Measurements from ENCODE around the gene ASB13.
"Not testable (repeated sequence)": the region's sequence is repeated elsewhere in the genome, so short reads cannot be mapped to it uniquely, and the experiment has no call there.

Gene ASB13

DNA sequence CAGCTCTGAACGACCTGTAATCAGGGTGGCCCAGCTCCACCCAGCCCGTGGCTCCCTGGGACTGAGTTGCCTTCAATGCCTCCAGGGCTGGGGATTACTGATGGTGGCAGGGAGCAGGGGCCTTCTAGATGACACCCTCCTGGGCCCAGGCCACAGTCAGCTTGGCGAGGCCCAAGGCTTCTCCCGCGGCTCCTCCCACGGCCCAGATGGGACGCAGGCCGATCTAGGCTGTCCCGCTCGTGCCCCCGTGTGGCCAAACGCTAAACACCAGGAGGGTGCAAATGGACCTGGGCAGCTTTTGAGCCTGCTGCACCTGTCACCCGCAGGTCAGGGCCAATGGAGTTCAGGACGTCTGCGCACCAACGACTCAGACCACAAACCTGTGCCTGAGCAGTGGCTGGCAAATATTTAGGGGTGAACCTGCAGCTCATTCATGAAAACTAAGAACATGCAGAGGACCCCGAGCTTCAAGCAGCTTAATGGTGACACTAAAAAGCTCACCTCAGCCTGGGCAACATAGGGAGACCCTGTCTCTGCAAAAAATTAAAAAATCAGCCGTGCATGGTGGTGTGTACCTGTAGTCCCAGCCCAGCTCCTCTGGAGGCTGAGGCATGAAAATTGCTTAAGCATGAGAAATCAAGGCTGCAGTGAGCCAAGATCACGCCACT lies 43.2 kb downstream of the ASB13 start:
- peak; percentile 79 for DNase-seq (ENCODE audit: low read depth)

- no peak for DNase-seq (ENCODE audit: low read depth)
These were observed 44.0 kb downstream of the ASB13 start for GRCh38 chr10:5622186-5622960.

- DNase-seq (ENCODE audit: low read depth): not testable (repeated sequence)
These were observed 45.0 kb downstream of the ASB13 start for GRCh38 chr10:5621371-5621770.

DNA sequence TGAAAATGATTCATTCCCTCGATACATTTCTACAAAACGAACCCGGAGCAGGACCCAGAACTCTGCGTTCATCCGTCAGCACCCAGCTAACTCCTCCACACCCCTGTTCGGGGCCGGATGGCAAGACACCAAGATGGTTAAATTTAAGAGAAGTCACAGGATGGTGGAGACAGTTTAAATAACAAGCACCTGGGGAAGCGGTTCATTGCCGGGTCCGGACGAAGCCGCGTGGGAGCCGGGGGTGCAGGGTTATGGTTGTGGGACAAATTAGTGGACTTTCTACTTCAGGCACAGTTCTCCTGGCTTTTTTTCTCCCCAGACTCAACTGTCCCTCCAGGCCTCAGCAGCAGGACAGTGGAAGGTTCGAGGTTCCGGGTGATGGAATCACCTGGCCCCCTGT lies 45.4 kb downstream of the ASB13 start:
- no peak for DNase-seq (ENCODE audit: low read depth)

- DNase-seq (ENCODE audit: low read depth): no peak
These were observed 46.1 kb downstream of the ASB13 start for GRCh38 chr10:5620223-5620721.

GRCh38 chr10:5619362-5620211 lies 46.8 kb downstream of the ASB13 start:
- DNase-seq (ENCODE audit: low read depth): no peak

DNA sequence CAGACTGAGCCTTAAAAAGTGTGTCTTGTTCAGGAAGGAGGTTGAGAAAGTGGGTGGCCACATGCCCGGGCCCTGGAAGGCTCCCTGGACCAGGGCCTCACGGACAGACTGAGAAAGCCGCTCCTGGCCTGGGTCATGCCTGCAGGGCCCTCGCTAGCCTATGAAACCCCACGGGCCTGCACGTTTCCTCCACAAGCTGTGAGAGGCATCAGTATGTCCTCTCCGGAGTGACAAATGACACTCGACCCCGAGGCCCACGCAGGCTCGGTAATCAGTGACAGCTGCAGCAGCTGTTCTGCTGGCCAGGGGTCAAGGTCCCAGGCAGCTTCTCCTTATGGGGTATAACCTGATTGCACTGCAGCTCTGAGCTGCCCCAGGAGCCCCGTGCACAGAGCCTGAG lies 47.6 kb downstream of the ASB13 start:
- DNase-seq (ENCODE audit: low read depth): no peak

DNA sequence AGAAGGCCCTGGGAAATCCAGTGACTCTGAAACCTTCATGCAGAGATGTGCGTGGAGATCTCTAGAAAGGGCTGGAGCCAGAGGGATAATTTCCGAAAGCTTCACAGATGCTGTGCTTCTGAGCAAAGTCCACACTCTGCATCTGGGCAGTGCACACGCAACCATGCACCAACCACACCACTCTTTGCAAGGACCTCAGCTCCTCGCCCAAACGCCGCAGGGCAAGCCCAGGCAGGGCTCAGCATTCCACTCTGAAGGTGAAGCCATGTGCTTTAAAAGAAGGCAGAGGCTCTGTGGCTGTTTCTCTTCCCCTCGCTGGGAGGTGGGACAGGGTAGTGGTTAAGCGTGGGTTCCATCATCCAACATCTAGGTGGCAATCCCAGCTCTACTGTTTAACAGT lies 48.4 kb downstream of the ASB13 start:
- DNase-seq (ENCODE audit: low read depth): no peak

DNA sequence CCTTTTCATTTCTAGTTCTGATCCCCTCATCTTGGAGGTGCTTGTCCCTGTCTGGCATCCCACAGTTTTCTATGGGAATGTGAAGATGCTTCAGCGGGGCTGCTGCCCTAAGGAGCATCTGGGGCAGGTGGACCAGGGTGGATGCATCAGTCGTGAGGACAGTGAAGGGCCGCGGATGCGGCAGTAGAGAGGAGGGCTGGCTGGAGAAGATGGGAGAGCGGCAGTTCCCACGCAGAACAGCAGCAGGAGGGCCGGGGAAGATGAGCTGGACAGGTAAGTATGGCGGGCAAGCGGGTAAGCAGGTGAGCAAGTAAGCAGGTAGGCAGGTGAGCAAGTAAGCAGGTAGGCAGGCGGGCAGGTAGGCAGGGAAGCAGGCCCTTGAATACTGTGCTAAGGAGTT lies 48.9 kb downstream of the ASB13 start:
- DNase-seq (ENCODE audit: low read depth): no peak

DNA sequence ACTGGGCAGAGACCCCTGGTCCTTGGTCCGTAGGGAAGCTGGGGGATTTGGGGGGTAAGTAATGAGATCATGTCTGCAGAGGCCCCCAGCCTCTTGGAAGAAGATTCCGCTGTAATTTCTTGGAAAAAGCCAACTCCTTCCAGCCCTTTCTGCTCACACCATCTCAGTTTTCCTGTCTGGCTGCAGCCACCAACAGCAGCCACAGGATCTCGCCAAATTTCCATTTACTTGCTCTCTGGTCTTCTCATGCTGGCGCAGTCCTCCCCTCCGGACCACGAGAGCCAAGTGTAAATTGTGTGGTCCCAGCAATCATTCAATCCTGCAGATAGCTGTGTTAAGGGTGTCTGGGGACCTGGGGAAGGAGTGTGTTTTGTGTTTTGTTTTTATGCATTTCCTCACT lies 49.6 kb downstream of the ASB13 start:
- DNase-seq (ENCODE audit: low read depth): no peak

DNA sequence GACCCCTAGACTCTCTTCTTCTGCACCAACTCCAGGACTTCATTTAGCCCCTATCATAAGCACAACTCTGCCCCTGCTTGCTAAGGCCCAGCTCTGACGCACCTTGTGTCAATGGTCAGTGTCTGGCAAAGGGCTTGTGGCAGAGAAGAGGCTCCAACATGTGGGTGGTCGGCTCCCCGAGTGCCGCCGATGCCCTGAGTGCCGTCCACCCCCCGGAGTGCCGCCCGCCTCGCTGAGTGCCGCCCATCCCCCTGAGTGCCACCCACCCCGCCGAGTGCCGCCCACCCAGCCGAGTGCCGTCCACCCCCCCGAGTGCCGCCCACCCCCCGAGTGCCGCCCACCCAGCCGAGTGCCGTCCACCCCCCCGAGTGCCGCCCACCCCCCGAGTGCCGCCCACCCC lies 50.3 kb downstream of the ASB13 start:
- no peak for DNase-seq (ENCODE audit: low read depth)

GRCh38 chr10:5615316-5615715 lies 51.1 kb downstream of the ASB13 start:
- DNase-seq (ENCODE audit: low read depth): no peak

DNA sequence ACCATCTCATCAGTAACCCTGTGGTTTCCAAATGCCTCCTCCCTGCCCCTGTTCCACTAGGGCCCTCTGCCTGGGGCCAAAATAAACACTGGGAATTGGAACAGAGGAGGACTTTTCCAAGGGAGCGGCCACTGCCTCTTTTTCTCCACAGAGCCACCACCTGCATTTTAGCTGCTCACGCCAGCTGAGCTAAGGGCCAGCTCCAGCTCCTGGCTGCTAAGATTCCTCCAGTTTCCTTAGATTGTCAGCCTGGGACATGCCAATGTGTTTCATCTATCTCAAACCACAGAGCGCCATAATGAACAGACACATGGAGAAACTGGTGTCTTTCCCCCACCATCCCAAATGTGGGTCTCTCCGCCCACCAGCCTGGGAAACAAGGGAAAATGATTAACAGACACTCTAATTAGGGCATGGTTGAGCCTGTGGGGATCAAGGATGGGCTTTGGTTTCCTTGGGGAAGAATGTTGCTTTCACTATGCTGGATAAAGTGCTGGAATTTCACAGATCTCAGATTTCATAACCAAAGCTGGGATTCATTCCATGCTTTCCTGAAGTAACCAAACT lies 52.2 kb downstream of the ASB13 start:
- DNase-seq (ENCODE audit: low read depth): no peak

DNA sequence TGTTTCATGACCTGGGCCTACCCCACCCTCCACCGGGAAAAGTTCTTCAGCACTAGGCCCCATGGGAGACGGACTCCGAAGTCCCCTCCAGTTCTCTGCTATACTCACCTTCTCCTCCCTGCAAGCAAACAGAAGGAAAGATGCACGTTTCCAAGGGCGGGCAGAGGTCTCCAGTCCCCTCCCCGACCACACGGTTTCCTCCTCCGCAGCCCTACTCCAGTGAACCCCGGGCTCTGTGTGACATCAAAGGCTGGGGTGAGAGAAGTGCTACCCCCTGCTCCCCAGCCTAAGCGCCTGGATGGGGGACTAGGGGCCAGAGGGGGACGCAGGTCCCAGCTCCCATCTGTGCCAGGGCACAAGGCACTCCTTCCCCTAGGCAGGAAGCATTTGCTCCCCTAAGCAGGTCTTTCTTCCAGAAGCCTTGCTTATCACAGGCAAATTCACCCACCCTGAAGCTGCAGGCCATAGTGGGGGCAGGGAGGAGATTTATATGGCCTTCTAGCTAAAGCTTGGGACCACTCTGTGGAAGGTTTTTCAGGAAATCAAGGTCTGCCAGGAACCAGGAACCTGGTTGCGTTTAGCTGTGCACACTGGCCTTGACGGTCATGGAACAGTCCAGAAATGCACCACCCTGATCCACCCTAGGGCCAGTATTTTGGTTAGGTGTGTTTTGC lies 52.8 kb downstream of the ASB13 start:
- no peak for DNase-seq (ENCODE audit: low read depth)

DNA sequence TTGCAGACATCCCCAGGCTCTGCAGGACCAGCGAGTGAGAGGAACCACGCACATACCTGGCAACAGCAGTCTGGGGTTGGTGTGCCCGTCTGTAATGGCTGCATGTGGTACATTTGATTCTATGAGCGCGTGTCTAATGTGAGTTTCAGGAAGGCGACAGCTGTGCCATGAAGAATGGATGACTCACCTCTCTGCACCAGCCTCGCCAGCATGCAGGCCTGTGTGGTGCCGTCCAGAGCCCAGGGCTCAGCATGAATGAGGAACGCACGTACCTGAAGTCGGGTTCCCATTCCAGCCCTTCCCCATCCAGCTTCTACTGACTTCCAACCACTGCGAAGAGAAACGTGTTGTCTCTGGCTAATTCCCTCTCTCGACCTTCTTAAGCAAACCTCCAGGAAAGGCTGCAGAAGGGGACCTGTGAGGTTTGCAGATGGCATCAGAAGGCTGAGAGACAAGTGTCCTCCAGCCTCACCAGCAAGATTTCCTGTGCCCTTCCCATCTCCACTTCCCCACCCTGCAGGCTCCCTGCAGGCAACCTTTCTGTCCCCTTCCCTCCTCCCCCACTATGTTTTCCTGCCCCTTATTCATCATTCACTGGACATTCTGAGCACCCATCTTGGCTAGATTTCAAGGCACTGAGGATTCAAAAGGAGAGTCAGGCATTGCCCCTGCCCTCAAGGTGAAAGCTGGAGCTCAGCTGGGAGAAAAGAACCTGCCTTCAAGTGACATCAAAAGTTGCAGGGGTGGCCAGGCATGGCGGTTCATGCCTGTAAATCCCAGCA lies 54.3 kb downstream of the ASB13 start:
- DNase-seq (ENCODE audit: low read depth): no peak

DNA sequence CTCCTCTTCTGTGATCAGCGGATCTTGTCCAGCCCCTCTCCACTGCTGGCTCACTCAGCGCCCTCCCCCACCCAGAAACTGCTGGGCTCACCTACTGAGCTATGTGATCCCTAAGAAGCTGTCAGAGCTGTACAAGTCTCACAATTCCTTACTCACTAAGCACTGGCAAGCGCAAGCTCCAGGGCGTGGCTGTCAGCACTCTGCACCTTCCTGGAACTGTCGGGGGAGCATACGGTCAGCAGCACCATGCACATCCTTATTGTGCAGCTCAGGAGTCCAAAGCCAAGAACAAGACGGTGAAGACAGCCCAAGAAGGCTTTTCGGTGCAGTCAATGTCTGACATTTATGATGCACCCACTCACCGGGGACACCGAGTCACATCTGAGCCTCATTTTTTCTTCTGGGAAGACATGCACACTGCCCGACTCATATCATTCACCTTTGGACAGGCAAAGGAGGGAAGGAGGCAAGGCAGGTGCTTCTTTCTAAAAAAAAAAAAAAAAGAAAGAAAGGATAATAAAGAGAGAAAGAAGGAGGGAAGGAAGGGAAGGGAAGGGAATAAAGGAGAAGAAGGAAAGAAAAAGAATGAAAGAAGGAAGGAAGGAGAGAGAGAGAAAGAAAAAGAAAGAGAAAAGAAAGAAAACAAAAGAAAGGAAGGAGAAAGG lies 56.3 kb downstream of the ASB13 start:
- no peak for DNase-seq (ENCODE audit: low read depth)

DNA sequence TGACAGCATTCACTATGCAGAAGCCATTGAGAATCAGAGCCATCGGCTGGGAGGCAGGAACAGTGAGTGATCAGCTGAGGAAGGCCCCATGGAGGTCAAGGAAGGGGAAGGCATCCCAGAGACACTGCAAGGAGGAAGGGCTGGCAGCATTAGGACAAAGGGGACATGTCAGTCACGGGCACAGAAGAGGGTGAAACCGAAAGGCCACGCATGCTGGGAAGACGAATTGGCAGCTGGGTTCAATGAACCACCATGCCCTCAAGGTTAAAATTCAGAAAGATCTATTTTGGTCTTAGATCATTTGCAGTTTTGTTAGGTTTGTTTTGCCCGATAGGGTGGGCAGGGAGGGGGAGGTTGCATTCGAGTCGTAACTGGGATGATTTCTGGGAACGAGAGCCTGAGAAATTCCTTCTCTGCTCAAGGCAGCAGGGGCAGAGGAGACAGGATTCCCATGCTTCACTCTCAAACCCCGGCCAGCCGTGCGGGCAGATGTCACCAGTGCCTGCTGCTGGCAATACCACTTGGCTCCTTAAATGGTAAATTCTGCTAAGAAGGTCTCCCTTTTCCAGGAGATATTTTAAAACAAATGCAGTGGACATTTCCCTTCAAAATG lies 57.7 kb downstream of the ASB13 start:
- DNase-seq (ENCODE audit: low read depth): no peak

DNA sequence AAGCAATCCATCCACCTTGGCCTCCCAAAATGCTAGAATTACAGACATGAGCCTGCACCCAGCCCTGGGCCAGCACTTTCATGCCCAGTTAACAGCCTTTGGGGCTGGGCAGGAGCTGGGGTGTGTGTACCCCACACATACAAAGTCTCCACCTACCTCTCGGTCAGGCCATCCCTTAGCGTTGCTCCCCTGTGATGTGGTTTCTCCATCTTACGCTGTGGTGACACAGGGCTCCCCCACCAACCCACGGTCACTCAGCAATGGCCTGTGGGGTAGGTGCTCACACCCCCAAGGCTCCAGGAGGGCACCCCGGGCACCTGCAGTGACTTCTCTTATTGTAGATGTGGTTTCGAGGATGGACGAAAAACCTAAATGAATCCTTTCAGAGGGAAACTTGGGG lies 58.8 kb downstream of the ASB13 start:
- no peak for DNase-seq (ENCODE audit: low read depth)

GRCh38 chr10:5606864-5607263 lies 59.5 kb downstream of the ASB13 start:
- DNase-seq (ENCODE audit: low read depth): no peak

DNA sequence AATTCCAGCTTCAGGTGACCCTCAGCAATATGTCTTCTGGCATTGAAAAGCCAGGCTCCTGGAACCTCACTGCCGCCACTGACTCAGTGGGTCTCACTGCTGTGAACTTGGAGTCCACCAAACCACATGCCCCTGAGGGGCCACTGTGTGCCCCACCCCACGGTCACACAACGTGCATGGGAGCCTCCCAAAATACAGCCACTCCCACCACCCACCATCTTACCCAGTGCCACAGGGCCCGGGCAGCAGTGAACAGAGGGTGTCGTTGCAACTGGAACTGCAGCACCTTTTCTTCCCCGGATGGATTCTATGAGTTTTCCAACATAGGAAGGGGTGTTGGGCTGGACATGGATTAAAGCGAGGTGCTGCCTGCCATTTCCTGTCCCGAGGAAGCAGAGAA lies 60.1 kb downstream of the ASB13 start:
- DNase-seq (ENCODE audit: low read depth): no peak
